H9 (cell line): ENCODE data around the gene FBLN2. TPM values are rescaled to one million over a fixed set of nuclear protein-coding genes. Genes with fewer than 3 reads are reported as not detected.
A peak's percentile ranks its signal among the peaks of the same experiment; 100 is the strongest.

ENCODE experiments used
- DNase-seq: peaks from one replicate; pipeline ENCODE4 v3.0.0-alpha.2; 2017
- H2AFZ ChIP-seq: one replicate; pipeline ENCODE4 v1.6.1; 2013; ENCODE audit warnings: mild to moderate bottlenecking, low read length, control low read depth, moderate library complexity
- H2AK5ac ChIP-seq: 2 replicates; pipeline ENCODE4 v1.6.1; 2013; ENCODE audit warnings: low read length, control low read depth, mixed read lengths; ENCODE audit not compliant: insufficient read length
- H2BK120ac ChIP-seq: one replicate; pipeline ENCODE4 v1.6.1; 2013; ENCODE audit warnings: low read depth, mild to moderate bottlenecking, low read length, control low read depth, inconsistent platforms; ENCODE audit not compliant: poor library complexity, severe bottlenecking
- H2BK12ac ChIP-seq: 2 replicates; pipeline ENCODE4 v1.6.1; 2013; ENCODE audit warnings: low read length, control low read depth, mixed read lengths, low read depth; ENCODE audit not compliant: insufficient read length
- H2BK15ac ChIP-seq: 2 replicates; pipeline ENCODE4 v1.6.1; 2013; ENCODE audit warnings: low read depth, low read length, control low read depth
- H2BK20ac ChIP-seq: one replicate; pipeline ENCODE4 v1.6.1; 2013; ENCODE audit warnings: low read depth, mild to moderate bottlenecking, low read length, control low read depth, inconsistent platforms; ENCODE audit not compliant: poor library complexity, severe bottlenecking
- H2BK5ac ChIP-seq: 2 replicates; pipeline ENCODE4 v1.6.1; 2013; ENCODE audit warnings: low read length, control low read depth, mixed read lengths; ENCODE audit not compliant: insufficient read length
- H3K14ac ChIP-seq: 2 replicates; pipeline ENCODE4 v1.6.1; 2013; ENCODE audit warnings: low read length, control low read depth; ENCODE audit not compliant: insufficient read depth
- H3K18ac ChIP-seq: 2 replicates; pipeline ENCODE4 v1.6.1; 2013; ENCODE audit warnings: low read depth, mild to moderate bottlenecking, mixed read lengths, low read length, control low read depth; ENCODE audit not compliant: insufficient read length
- H3K23ac ChIP-seq: 2 replicates; pipeline ENCODE4 v1.6.1; 2013; ENCODE audit warnings: low read length, control low read depth, mixed read lengths, low read depth; ENCODE audit not compliant: insufficient read length
- H3K23me2 ChIP-seq: 2 replicates; pipeline ENCODE4 v1.6.1; 2013; ENCODE audit warnings: low read depth, mild to moderate bottlenecking, mixed read lengths, low read length, control low read depth; ENCODE audit not compliant: insufficient read length, poor library complexity, severe bottlenecking
- H3K27ac ChIP-seq: 2 replicates; pipeline ENCODE4 v1.5.1; 2013; ENCODE audit warnings: low read length, control low read depth, mixed read lengths, low read depth; ENCODE audit not compliant: insufficient read length
- H3K27me3 ChIP-seq: 2 replicates; pipeline ENCODE4 v1.6.1; 2013; ENCODE audit warnings: low read length, control low read depth, inconsistent platforms; ENCODE audit not compliant: insufficient read depth
- H3K4ac ChIP-seq: 2 replicates; pipeline ENCODE4 v1.6.1; 2013; ENCODE audit warnings: low read depth, mild to moderate bottlenecking, control low read depth, inconsistent platforms, low read length, moderate library complexity
- H3K4me1 ChIP-seq: 2 replicates; pipeline ENCODE4 v1.6.1; 2013; ENCODE audit warnings: low read length, control low read depth, inconsistent platforms; ENCODE audit not compliant: insufficient read depth
- H3K4me2 ChIP-seq: 2 replicates; pipeline ENCODE4 v1.6.1; 2013; ENCODE audit warnings: low read length, control low read depth, mixed read lengths; ENCODE audit not compliant: insufficient read length, insufficient read depth
- H3K56ac ChIP-seq: 2 replicates; pipeline ENCODE4 v1.6.1; 2013; ENCODE audit warnings: low read depth, mild to moderate bottlenecking, mixed read lengths, low read length, control low read depth; ENCODE audit not compliant: insufficient read length
- H3K79me1 ChIP-seq: 2 replicates; pipeline ENCODE4 v1.6.1; 2013; ENCODE audit warnings: low read depth, mild to moderate bottlenecking, moderate library complexity, low read length, control low read depth, inconsistent platforms; ENCODE audit not compliant: insufficient read depth, poor library complexity, severe bottlenecking
- H3K79me2 ChIP-seq: 2 replicates; pipeline ENCODE4 v1.6.1; 2013; ENCODE audit warnings: low read length, control low read depth, inconsistent platforms; ENCODE audit not compliant: insufficient read depth
- H3K9ac ChIP-seq: 2 replicates; pipeline ENCODE4 v1.6.1; 2013; ENCODE audit warnings: low read length, control low read depth, mixed read lengths; ENCODE audit not compliant: insufficient read length; ENCODE audit errors: extremely low read depth
- H3K9me3 ChIP-seq: one replicate; pipeline ENCODE4 v1.6.1; 2013; ENCODE audit warnings: low read depth, low read length, inconsistent platforms; ENCODE audit not compliant: control insufficient read depth
- H3T11ph ChIP-seq: one replicate; pipeline ENCODE4 v1.6.1; 2013; ENCODE audit warnings: mild to moderate bottlenecking, low read length, control low read depth, inconsistent platforms
- H4K20me1 ChIP-seq: one replicate; pipeline ENCODE4 v1.6.1; 2013; ENCODE audit not compliant: control insufficient read depth, insufficient read length, insufficient read depth
- H4K5ac ChIP-seq: 2 replicates; pipeline ENCODE4 v1.6.1; 2013; ENCODE audit warnings: low read depth, mild to moderate bottlenecking, mixed read lengths, low read length, control low read depth; ENCODE audit not compliant: insufficient read length
- H4K8ac ChIP-seq: replicated peaks from 2 replicates; pipeline ENCODE4 v1.6.1; 2013; ENCODE audit warnings: low read length, control low read depth, mixed read lengths, low read depth; ENCODE audit not compliant: insufficient read length
- H4K91ac ChIP-seq: 2 replicates; pipeline ENCODE4 v1.6.1; 2013; ENCODE audit warnings: low read depth, mild to moderate bottlenecking, moderate library complexity, mixed read lengths, low read length, control low read depth; ENCODE audit not compliant: insufficient read length
- H3K27ac Mint-ChIP-seq, 3 experiments: 2 replicates in 2 of 3; 3 replicates in 1 of 3; pipeline ENCODE4 v1.8.0; 2020 to 2021; ENCODE audit warnings: mixed read lengths in 3 of 3, mild to moderate bottlenecking in 1 of 3, moderate library complexity in 1 of 3
- H3K27me3 Mint-ChIP-seq: 2 replicates; pipeline ENCODE4 v1.8.0; 2021; ENCODE audit warnings: low read depth, mild to moderate bottlenecking, moderate library complexity, mixed read lengths
- H3K36me3 Mint-ChIP-seq, 3 experiments: 2 replicates in 2 of 3; 3 replicates in 1 of 3; pipeline ENCODE4 v1.8.0; 2020 to 2021; ENCODE audit warnings: low read depth in 3 of 3, mixed read lengths in 3 of 3; ENCODE audit not compliant: insufficient read depth in 1 of 3
- H3K4me1 Mint-ChIP-seq, 2 experiments: 2 replicates each; pipeline ENCODE4 v1.8.0; 2020; ENCODE audit warnings: mixed read lengths in 2 of 2
- H3K4me3 Mint-ChIP-seq, 2 experiments: 2 replicates in 1 of 2; 3 replicates in 1 of 2; pipeline ENCODE4 v1.8.0; 2020 to 2021; ENCODE audit warnings: mild to moderate bottlenecking in 2 of 2, mixed read lengths in 2 of 2, moderate library complexity in 1 of 2
- H3K9me3 Mint-ChIP-seq, 2 experiments: 2 replicates in 1 of 2; 3 replicates in 1 of 2; pipeline ENCODE4 v1.8.0; 2020; ENCODE audit warnings: mild to moderate bottlenecking in 2 of 2, mixed read lengths in 2 of 2, moderate library complexity in 1 of 2
- WGBS: extraction: QIAGEN DNeasy Blood & Tissue Kit; methylation state at CpG from one replicate; pipeline ENCODE4 v1.1.7; 2013; ENCODE audit warnings: missing lambda C conversion rate, low lambda C conversion rate, mixed read lengths; ENCODE audit not compliant: insufficient read length; ENCODE audit errors: extremely low coverage; 5-methylcytosine and 5-hydroxymethylcytosine counted together
- total RNA-seq: library from RNA; stranded (reverse); gene quantifications from 2 replicates; pipeline ENCODE4 v1.2.1, GENCODE V29; 2021
- TF ChIP-seq, protein P1 (sequence below): fragments of 200-600 bp; sonication (generic); conservative IDR thresholded peaks from 3 replicates; pipeline ENCODE4 v1.8.0; 2021; ENCODE audit warnings: antibody characterized with exemption, mild to moderate bottlenecking

The FBLN2 gene
- total RNA-seq, 1 experiment from 2014 or later = 11.8 TPM

DNA sequence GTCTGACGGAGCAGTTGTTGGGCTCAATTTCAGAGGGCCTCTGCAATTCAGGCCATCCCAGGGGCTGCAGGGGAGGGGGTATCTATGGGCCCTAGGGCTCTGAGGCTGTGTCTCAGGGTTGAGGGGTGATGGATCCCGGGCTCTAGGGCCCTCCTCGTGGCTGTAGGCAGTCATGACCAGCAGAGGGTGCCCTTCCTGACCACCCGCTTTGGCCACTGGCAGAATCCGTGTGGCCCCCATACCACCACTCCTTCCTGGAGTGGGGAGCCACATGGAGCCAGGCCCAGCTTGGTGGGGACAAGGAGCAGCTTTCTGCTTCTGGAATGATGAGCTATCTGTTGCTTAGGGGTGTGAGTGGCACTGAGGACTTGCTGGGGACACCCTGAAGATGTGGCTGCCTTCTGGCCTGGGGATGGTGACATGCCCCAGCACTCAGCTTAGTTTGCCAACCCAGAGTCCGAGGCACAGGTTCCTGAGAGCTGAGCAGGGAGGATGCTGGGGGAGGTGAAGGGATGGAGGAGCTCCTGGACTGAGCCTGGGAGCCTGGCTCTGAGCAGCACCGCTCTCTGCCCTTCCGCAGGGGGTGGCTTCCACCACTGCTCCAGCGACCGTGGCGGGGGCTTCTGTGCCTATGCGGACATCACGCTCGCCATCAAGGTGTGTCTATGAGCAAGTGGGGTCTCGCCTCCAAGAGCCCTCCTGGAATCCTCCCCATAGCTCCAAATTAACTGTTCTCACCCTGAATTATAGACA lies 48.6 kb upstream of the FBLN2 start:
- Histone ChIP-seq H2BK120ac (no peak overlapping the region), H3K79me2 (no peaks in the 10 kb centered on the region), H3K4ac (no peak overlapping the region), H3K18ac (no peak overlapping the region), H3K9ac (no peak overlapping the region), H2AK5ac (no peak overlapping the region), H4K91ac (no peak overlapping the region), H3T11ph (no peak overlapping the region), H4K5ac (no peak overlapping the region), H3K23me2 (no peaks in the 10 kb centered on the region), H3K27ac (no peak overlapping the region), H2BK20ac (no peak overlapping the region), H3K23ac (no peak overlapping the region), H2AFZ (no peak overlapping the region), H3K56ac (no peak overlapping the region), H3K79me1 (no peaks in the 10 kb centered on the region), H3K9me3 (no peaks in the 10 kb centered on the region), H3K14ac (no peak overlapping the region), H4K8ac (no peak overlapping the region), H2BK12ac (no peak overlapping the region), H2BK15ac (no peak overlapping the region), H3K4me2 (no peak overlapping the region), H3K4me1 (no peaks in the 10 kb centered on the region), H4K20me1 (peaks cover 2% of the 10 kb centered on the region), H3K27me3 (no peaks in the 10 kb centered on the region), H2BK5ac (no peak overlapping the region)
- Mint-ChIP-seq H3K27ac (no peak overlapping the region; a peak in 1 of 7 replicates), H3K36me3 (no peaks in the 10 kb centered on the region), H3K4me3 (no peak overlapping the region), H3K27me3 (no peaks in the 10 kb centered on the region), H3K9me3 (no peaks in the 10 kb centered on the region; a peak in 2 of 5 replicates), H3K4me1 (peaks cover 2 to 7% of the 10 kb centered on the region in 2 experiments)
- TF ChIP-seq, protein P1, sequence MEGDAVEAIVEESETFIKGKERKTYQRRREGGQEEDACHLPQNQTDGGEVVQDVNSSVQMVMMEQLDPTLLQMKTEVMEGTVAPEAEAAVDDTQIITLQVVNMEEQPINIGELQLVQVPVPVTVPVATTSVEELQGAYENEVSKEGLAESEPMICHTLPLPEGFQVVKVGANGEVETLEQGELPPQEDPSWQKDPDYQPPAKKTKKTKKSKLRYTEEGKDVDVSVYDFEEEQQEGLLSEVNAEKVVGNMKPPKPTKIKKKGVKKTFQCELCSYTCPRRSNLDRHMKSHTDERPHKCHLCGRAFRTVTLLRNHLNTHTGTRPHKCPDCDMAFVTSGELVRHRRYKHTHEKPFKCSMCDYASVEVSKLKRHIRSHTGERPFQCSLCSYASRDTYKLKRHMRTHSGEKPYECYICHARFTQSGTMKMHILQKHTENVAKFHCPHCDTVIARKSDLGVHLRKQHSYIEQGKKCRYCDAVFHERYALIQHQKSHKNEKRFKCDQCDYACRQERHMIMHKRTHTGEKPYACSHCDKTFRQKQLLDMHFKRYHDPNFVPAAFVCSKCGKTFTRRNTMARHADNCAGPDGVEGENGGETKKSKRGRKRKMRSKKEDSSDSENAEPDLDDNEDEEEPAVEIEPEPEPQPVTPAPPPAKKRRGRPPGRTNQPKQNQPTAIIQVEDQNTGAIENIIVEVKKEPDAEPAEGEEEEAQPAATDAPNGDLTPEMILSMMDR = peak; percentile 86
- DNase-seq = peak; percentile 65
- no CpG with 5 or more reads among the region's 15 CpGs for WGBS
